Measurements from ENCODE around the gene PLEKHG3.

The PLEKHG3 gene

GRCh38 chr14:64675312-64675711, 28.9 kb upstream of the PLEKHG3 start:
- peaks cover 7% of the 10 kb centered on the region for H3K4me1 ChIP-seq (ENCODE audit: control insufficient read depth, insufficient read depth, low read length)
- no peak overlapping the region for H3K27ac ChIP-seq (ENCODE audit: low read length)
- no peaks in the 10 kb centered on the region for H3K9me3 ChIP-seq (ENCODE audit: control insufficient read depth in 2 of 2, low read length in 2 of 2)
- no peak overlapping the region for H3K4me3 ChIP-seq (ENCODE audit: low read length in 2 of 2)
- H3K27me3 ChIP-seq (ENCODE audit: control insufficient read depth in 1 of 2, insufficient read depth in 2 of 2, low read length in 2 of 2) = no peaks in the 10 kb centered on the region
- no peak overlapping the region for H3K9ac ChIP-seq (ENCODE audit: low read length in 2 of 2)
- H3K36me3 ChIP-seq (ENCODE audit: control insufficient read depth in 2 of 2, insufficient read depth in 2 of 2, low read length in 2 of 2) = no peaks in the 10 kb centered on the region

GRCh38 chr14:64676410-64677008, 27.7 kb upstream of the PLEKHG3 start:
- H3K27ac ChIP-seq (ENCODE audit: low read length) = no peak overlapping the region
- H3K9me3 ChIP-seq (ENCODE audit: control insufficient read depth in 2 of 2, low read length in 2 of 2) = no peaks in the 10 kb centered on the region
- no peak overlapping the region for H3K9ac ChIP-seq (ENCODE audit: low read length in 2 of 2)
- H3K36me3 ChIP-seq (ENCODE audit: control insufficient read depth in 2 of 2, insufficient read depth in 2 of 2, low read length in 2 of 2) = no peaks in the 10 kb centered on the region
- H3K27me3 ChIP-seq (ENCODE audit: control insufficient read depth in 1 of 2, insufficient read depth in 2 of 2, low read length in 2 of 2) = no peaks in the 10 kb centered on the region
- peaks cover 15% of the 10 kb centered on the region for H3K4me1 ChIP-seq (ENCODE audit: control insufficient read depth, insufficient read depth, low read length)
- no peak overlapping the region for H3K4me3 ChIP-seq (ENCODE audit: low read length in 2 of 2)

- Histone ChIP-seq H3K9ac (ENCODE audit: low read length in 2 of 2) (peak overlapping the region; percentile 32 to 51), H3K9me3 (ENCODE audit: control insufficient read depth in 2 of 2, low read length in 2 of 2) (no peaks in the 10 kb centered on the region), H3K4me1 (ENCODE audit: control insufficient read depth, insufficient read depth, low read length) (peaks cover 33% of the 10 kb centered on the region), H3K4me3 (ENCODE audit: low read length in 2 of 2) (no peak overlapping the region), H3K27me3 (ENCODE audit: control insufficient read depth in 1 of 2, insufficient read depth in 2 of 2, low read length in 2 of 2) (no peaks in the 10 kb centered on the region), H3K27ac (ENCODE audit: low read length) (peak overlapping the region; percentile 79), H3K36me3 (ENCODE audit: control insufficient read depth in 2 of 2, insufficient read depth in 2 of 2, low read length in 2 of 2) (no peaks in the 10 kb centered on the region)
Measured at GRCh38 chr14:64680013-64680713, 24.1 kb upstream of the PLEKHG3 start.

- H3K27me3 ChIP-seq (ENCODE audit: control insufficient read depth in 1 of 2, insufficient read depth in 2 of 2, low read length in 2 of 2) = no peaks in the 10 kb centered on the region
- H3K4me3 ChIP-seq (ENCODE audit: low read length in 2 of 2) = no peak overlapping the region
- H3K36me3 ChIP-seq (ENCODE audit: control insufficient read depth in 2 of 2, insufficient read depth in 2 of 2, low read length in 2 of 2) = no peaks in the 10 kb centered on the region
- peaks cover 33% of the 10 kb centered on the region for H3K4me1 ChIP-seq (ENCODE audit: control insufficient read depth, insufficient read depth, low read length)
- H3K27ac ChIP-seq (ENCODE audit: low read length) = peak overlapping the region; percentile 79
- H3K9me3 ChIP-seq (ENCODE audit: control insufficient read depth in 2 of 2, low read length in 2 of 2) = no peaks in the 10 kb centered on the region
- H3K9ac ChIP-seq (ENCODE audit: low read length in 2 of 2) = peak overlapping the region; percentile 32 to 51
Measured at GRCh38 chr14:64680714-64681065, 23.5 kb upstream of the PLEKHG3 start.

- Histone ChIP-seq H3K27me3 (ENCODE audit: control insufficient read depth in 1 of 2, insufficient read depth in 2 of 2, low read length in 2 of 2) (no peaks in the 10 kb centered on the region), H3K27ac (ENCODE audit: low read length) (peak overlapping the region; percentile 84), H3K9ac (ENCODE audit: low read length in 2 of 2) (peak overlapping the region; percentile 42 to 45), H3K4me3 (ENCODE audit: low read length in 2 of 2) (peak overlapping the region; percentile 35 to 47), H3K4me1 (ENCODE audit: control insufficient read depth, insufficient read depth, low read length) (peaks cover 33% of the 10 kb centered on the region), H3K36me3 (ENCODE audit: control insufficient read depth in 2 of 2, insufficient read depth in 2 of 2, low read length in 2 of 2) (no peaks in the 10 kb centered on the region), H3K9me3 (ENCODE audit: control insufficient read depth in 2 of 2, low read length in 2 of 2) (no peaks in the 10 kb centered on the region)
Measured at GRCh38 chr14:64681796-64682710, 22.2 kb upstream of the PLEKHG3 start.

- peak overlapping the region; percentile 84 for H3K27ac ChIP-seq (ENCODE audit: low read length)
- H3K9ac ChIP-seq (ENCODE audit: low read length in 2 of 2) = peak overlapping the region; percentile 29 to 45
- no peaks in the 10 kb centered on the region for H3K36me3 ChIP-seq (ENCODE audit: control insufficient read depth in 2 of 2, insufficient read depth in 2 of 2, low read length in 2 of 2)
- H3K9me3 ChIP-seq (ENCODE audit: control insufficient read depth in 2 of 2, low read length in 2 of 2) = no peaks in the 10 kb centered on the region
- no peaks in the 10 kb centered on the region for H3K27me3 ChIP-seq (ENCODE audit: control insufficient read depth in 1 of 2, insufficient read depth in 2 of 2, low read length in 2 of 2)
- no peak overlapping the region for H3K4me3 ChIP-seq (ENCODE audit: low read length in 2 of 2)
- H3K4me1 ChIP-seq (ENCODE audit: control insufficient read depth, insufficient read depth, low read length) = peaks cover 33% of the 10 kb centered on the region
Measured at GRCh38 chr14:64682843-64683242, 21.4 kb upstream of the PLEKHG3 start.

- H3K36me3 ChIP-seq (ENCODE audit: control insufficient read depth in 2 of 2, insufficient read depth in 2 of 2, low read length in 2 of 2) = no peaks in the 10 kb centered on the region
- no peaks in the 10 kb centered on the region for H3K27me3 ChIP-seq (ENCODE audit: control insufficient read depth in 1 of 2, insufficient read depth in 2 of 2, low read length in 2 of 2)
- H3K4me3 ChIP-seq (ENCODE audit: low read length in 2 of 2) = no peak overlapping the region
- H3K27ac ChIP-seq (ENCODE audit: low read length) = peak overlapping the region; percentile 84
- no peak overlapping the region for H3K9ac ChIP-seq (ENCODE audit: low read length in 2 of 2)
- peaks cover 33% of the 10 kb centered on the region for H3K4me1 ChIP-seq (ENCODE audit: control insufficient read depth, insufficient read depth, low read length)
- H3K9me3 ChIP-seq (ENCODE audit: control insufficient read depth in 2 of 2, low read length in 2 of 2) = no peaks in the 10 kb centered on the region
Measured at GRCh38 chr14:64683264-64683663, 21.0 kb upstream of the PLEKHG3 start.

- Histone ChIP-seq H3K36me3 (ENCODE audit: control insufficient read depth in 2 of 2, insufficient read depth in 2 of 2, low read length in 2 of 2) (no peaks in the 10 kb centered on the region), H3K9ac (ENCODE audit: low read length in 2 of 2) (no peak overlapping the region), H3K27me3 (ENCODE audit: control insufficient read depth in 1 of 2, insufficient read depth in 2 of 2, low read length in 2 of 2) (no peaks in the 10 kb centered on the region), H3K4me3 (ENCODE audit: low read length in 2 of 2) (no peak overlapping the region), H3K4me1 (ENCODE audit: control insufficient read depth, insufficient read depth, low read length) (peaks cover 33% of the 10 kb centered on the region), H3K9me3 (ENCODE audit: control insufficient read depth in 2 of 2, low read length in 2 of 2) (no peaks in the 10 kb centered on the region), H3K27ac (ENCODE audit: low read length) (no peak overlapping the region)
Measured at GRCh38 chr14:64684091-64684490, 20.1 kb upstream of the PLEKHG3 start.

- Histone ChIP-seq H3K36me3 (ENCODE audit: control insufficient read depth in 2 of 2, insufficient read depth in 2 of 2, low read length in 2 of 2) (no peaks in the 10 kb centered on the region), H3K27ac (ENCODE audit: low read length) (no peak overlapping the region), H3K9me3 (ENCODE audit: control insufficient read depth in 2 of 2, low read length in 2 of 2) (no peaks in the 10 kb centered on the region), H3K9ac (ENCODE audit: low read length in 2 of 2) (no peak overlapping the region), H3K27me3 (ENCODE audit: control insufficient read depth in 1 of 2, insufficient read depth in 2 of 2, low read length in 2 of 2) (no peaks in the 10 kb centered on the region), H3K4me1 (ENCODE audit: control insufficient read depth, insufficient read depth, low read length) (peaks cover 23% of the 10 kb centered on the region), H3K4me3 (ENCODE audit: low read length in 2 of 2) (no peak overlapping the region)
Measured at GRCh38 chr14:64685371-64686281, 18.6 kb upstream of the PLEKHG3 start.

- Histone ChIP-seq H3K27me3 (ENCODE audit: control insufficient read depth in 1 of 2, insufficient read depth in 2 of 2, low read length in 2 of 2) (no peaks in the 10 kb centered on the region), H3K4me3 (ENCODE audit: low read length in 2 of 2) (no peak overlapping the region), H3K4me1 (ENCODE audit: control insufficient read depth, insufficient read depth, low read length) (peaks cover 19% of the 10 kb centered on the region), H3K9ac (ENCODE audit: low read length in 2 of 2) (no peak overlapping the region), H3K36me3 (ENCODE audit: control insufficient read depth in 2 of 2, insufficient read depth in 2 of 2, low read length in 2 of 2) (no peaks in the 10 kb centered on the region), H3K27ac (ENCODE audit: low read length) (no peak overlapping the region), H3K9me3 (ENCODE audit: control insufficient read depth in 2 of 2, low read length in 2 of 2) (no peaks in the 10 kb centered on the region)
Measured at GRCh38 chr14:64686282-64686615, 18.0 kb upstream of the PLEKHG3 start.
